ENCODE data around the gene SLC17A5. TPM values are rescaled to one million over a fixed set of nuclear protein-coding genes. Genes with fewer than 3 reads are reported as not detected.

SLC17A5 gene
- total and polyA plus RNA-seq, 9 of the 15 experiments (the other 6 are each of a cell fraction or from before 2014, with no cell fraction given), result 1.3 to 7.2 (median 3.4) TPM

DNA sequence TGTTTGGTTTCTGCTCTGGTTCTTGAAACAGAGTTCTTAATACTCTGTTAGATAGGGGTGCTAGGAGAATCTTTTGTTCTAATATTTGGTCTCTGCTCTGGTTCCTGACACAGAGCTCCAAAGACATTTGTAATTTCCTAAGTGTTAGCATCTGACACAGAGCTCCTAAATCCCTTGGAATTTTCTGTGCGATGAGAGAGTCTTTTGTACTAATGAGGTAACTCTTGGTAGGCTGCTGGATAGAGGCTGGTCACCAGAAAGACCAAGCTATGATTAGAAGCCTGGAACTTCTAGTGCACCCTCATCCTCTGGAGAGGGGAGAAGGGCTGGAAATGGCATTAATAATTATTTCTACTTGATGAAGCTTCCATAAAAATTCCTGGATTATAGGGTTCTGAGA lies 34.6 kb upstream of the SLC17A5 start:
- H3K4me3 ChIP-seq, result no peak overlapping the region
- FAIRE-seq (no peak), ATAC-seq (no peak), DNase-seq (ENCODE audit: extremely low read depth in 1 of 4, low spot score in 3 of 4) (no peak)
- in situ Hi-C loops (cut with MboI) (no loop called here), intact Hi-C loops (cut with micrococcal nuclease) (no loop called here)
- peaks cover 0 to 8% of the 10 kb centered on the region in 2 experiments; a peak in 2 of 5 replicates for H3K27me3 ChIP-seq (ENCODE audit: control insufficient read depth in 2 of 2, insufficient read depth in 2 of 2, low read length in 2 of 2)
- BruUV-seq (replicated peaks), result no TSS peak
- H3K4me2 ChIP-seq (ENCODE audit: insufficient read depth, low read length), result no peak overlapping the region
- H3K79me2 ChIP-seq (ENCODE audit: control insufficient read depth, insufficient read depth, low read length), result no peaks in the 10 kb centered on the region
- CTCF ChIA-PET (ENCODE audit: low intra/inter-chr PET ratio), result no interaction called here
- no peaks in the 10 kb centered on the region for H3K36me3 ChIP-seq (ENCODE audit: control insufficient read depth, insufficient read depth, low read length)
- no peaks in the 10 kb centered on the region for H3K4me1 ChIP-seq (replicated peaks in 1 of 2; ENCODE audit: control insufficient read depth in 2 of 2, insufficient read depth in 2 of 2, low read length in 2 of 2)
- no peaks in the 10 kb centered on the region for H4K20me1 ChIP-seq (replicated peaks; ENCODE audit: control insufficient read depth, insufficient read depth, low read length)
- no peaks in the 10 kb centered on the region for H3K9me3 ChIP-seq (replicated peaks; ENCODE audit: control insufficient read depth, insufficient read depth, low read depth, low read length)
- no peak overlapping the region for H2AFZ ChIP-seq (ENCODE audit: low read depth, low read length)
- POLR2A ChIA-PET, result interaction anchor here (0.7 to 1.3 kb wide), 3 partner anchors 11 to 173 kb away, joined by 3 to 4 read pairs (median 3); no protein-coding TSS in a partner anchor
- TF ChIP-seq ZNF263 (CRISPR knock-in tag; IDR thresholded peaks at IDR 0.05; ENCODE audit: borderline replicate concordance) (no peak), RCOR1 (IDR thresholded peaks at IDR 0.05; ENCODE audit: borderline replicate concordance in 1 of 2, low read depth in 2 of 2, low read length in 2 of 2) (no peak), ZKSCAN3 (CRISPR knock-in tag; IDR thresholded peaks at IDR 0.05) (no peak), WHSC1 (IDR thresholded peaks at IDR 0.05; ENCODE audit: low read length) (no peak), ZNF766 (CRISPR knock-in tag; conservative IDR thresholded peaks at IDR 0.05) (no peak), SP1 (CRISPR knock-in tag; IDR thresholded peaks at IDR 0.05) (no peak), TAL1 (IDR thresholded peaks at IDR 0.05) (no peak), SMARCB1 (IDR thresholded peaks at IDR 0.05; ENCODE audit: insufficient read length, low read depth) (no peak), CCNT2 (IDR thresholded peaks at IDR 0.05; ENCODE audit: borderline replicate concordance, extremely low read depth, insufficient read length, low read depth, low read length) (no peak), GABPB2 (CRISPR knock-in tag; conservative IDR thresholded peaks at IDR 0.05) (no peak), CLOCK (CRISPR knock-in tag; IDR thresholded peaks at IDR 0.05; ENCODE audit: borderline replicate concordance) (no peak), ZZZ3 (IDR thresholded peaks at IDR 0.05) (no peak)
- TF ChIP-seq, protein P1, sequence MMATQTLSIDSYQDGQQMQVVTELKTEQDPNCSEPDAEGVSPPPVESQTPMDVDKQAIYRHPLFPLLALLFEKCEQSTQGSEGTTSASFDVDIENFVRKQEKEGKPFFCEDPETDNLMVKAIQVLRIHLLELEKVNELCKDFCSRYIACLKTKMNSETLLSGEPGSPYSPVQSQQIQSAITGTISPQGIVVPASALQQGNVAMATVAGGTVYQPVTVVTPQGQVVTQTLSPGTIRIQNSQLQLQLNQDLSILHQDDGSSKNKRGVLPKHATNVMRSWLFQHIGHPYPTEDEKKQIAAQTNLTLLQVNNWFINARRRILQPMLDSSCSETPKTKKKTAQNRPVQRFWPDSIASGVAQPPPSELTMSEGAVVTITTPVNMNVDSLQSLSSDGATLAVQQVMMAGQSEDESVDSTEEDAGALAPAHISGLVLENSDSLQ (IDR thresholded peaks at IDR 0.05), result no peak
- no peak overlapping the region for H3K27ac ChIP-seq (ENCODE audit: extremely low read depth, low read depth, low read length)
- WGBS (ENCODE audit: insufficient coverage, low coverage, missing lambda C conversion rate), result 0% methylated on average over 1 of the region's 1 CpG
- no peak overlapping the region for H3K9ac ChIP-seq (ENCODE audit: insufficient read depth in 1 of 2, low read depth in 2 of 2, low read length in 2 of 2)
- H3K9me1 ChIP-seq (ENCODE audit: control insufficient read depth, insufficient read depth, low read length), result no peaks in the 10 kb centered on the region

All from K562 (cell line).